Hepatic stellate cell (primary cell): Measurements from ENCODE around the gene MAML1.

Source experiments
- DNase-seq: peaks from one replicate; pipeline ENCODE4 v3.0.0; 2011; ENCODE audit warnings: low spot score

Gene MAML1

DNA sequence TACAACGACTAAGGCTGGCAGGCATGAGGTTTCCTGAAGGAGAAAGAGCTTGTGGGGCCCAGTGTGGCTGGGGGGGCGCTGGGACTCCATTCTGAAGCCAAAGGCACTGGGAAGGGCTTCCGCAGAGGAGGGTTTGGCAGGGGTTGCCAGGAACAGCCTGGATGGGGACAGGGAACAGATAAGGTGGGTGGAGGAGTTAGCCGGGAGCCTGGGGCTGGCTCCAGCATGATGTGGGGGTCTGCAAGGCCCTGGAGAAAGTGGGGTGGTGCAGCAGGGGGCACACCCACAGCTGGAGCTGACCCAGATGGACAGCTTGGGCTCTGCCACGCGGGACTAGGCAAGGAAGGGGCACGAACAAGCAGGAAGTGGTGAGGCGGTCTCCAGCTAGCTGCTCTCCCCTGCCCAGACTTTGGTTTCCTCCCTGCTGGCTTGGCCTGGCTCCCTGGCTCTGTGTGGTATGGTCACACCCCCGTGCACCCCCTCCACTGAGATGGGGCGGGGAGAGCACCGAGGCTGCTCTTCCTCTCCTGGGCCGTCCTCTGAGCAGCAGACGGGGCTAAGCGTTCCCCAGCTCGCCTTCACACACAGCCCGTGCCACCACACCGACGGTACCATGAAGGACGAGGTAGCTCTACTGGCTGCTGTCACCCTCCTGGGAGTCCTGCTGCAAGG is 61.0 kb downstream of the MAML1 start, which contains the start of gene LTC4S:
LTC4S (plus strand) TSS at position 519 of the 672 bp plus-strand sequence; CDS start at position 614, 95 bp downstream.
- no peak for DNase-seq

DNA sequence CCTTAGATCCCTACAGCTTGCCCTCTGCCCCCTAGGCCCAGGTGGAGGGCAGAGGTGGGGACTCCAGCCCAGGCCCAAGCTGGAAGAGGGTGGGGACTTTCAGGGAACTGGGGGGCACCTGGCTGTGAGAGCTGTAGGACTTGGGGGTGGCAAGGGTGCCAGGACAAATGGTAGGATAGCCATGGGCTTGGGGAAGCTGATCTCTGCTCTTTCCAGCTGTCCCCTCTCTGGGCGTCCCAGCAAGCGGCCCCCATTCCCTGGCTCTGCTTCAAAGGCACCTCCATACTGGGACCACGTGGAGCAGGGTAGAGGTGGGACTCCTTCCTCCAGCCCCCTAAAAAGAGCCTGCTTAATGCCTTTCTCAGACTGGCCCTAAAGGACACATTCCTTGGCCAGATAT is 61.5 kb downstream of the MAML1 start:
- DNase-seq: no peak

DNA sequence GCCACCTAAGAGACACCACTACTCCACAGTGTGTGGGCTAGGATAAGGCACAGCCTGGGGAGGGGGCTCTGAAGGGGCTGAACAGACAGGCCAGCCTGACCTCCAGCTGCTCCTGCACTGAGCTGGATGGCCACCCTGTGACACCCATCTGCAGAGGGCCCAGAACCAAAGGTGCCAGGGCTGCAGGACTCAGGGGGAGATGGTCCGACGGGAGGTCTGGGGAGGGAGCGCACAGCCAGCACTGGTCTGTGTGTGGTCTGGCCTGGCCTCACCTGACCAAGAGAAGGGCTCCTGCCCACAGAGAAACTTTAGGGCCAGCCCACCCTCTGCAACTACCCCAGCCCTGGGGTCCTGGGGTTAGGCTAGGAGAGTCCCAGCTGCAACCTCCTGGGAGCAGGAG is 62.0 kb downstream of the MAML1 start:
- DNase-seq: no peak

DNA sequence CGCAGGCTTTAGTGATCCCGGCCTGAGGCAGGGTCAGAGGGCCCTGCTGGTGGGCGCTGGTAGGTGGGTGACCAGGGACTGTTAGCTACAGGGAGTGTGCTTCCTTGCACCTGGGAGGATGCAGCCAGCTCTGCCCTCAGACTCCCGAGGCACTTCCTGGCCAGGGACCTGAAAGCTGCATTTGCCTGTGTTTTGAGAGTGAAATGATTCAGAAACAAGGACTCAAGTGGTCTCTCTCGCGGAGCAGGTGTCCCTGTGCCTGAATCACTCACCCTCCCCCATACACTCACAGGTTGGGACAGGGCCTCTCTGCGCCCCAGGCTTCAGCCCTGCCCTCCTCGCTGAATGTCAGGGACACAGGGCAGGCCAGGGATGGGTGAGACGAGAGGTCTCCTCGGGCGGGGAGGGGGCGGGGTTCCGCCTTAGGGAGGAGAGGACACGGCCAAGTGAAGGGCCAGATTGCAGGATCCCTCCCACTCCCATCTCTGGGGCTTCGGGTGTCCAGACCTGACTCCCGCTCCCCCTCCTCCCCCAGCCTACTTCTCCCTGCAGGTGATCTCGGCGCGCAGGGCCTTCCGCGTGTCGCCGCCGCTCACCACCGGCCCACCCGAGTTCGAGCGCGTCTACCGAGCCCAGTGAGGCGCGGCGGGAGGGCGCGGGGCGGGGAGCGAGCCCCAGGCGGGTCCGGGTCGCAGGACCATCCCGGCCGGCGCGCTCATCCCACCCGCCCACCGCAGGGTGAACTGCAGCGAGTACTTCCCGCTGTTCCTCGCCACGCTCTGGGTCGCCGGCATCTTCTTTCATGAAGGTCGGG is 62.6 kb downstream of the MAML1 start:
- no peak for DNase-seq

DNA sequence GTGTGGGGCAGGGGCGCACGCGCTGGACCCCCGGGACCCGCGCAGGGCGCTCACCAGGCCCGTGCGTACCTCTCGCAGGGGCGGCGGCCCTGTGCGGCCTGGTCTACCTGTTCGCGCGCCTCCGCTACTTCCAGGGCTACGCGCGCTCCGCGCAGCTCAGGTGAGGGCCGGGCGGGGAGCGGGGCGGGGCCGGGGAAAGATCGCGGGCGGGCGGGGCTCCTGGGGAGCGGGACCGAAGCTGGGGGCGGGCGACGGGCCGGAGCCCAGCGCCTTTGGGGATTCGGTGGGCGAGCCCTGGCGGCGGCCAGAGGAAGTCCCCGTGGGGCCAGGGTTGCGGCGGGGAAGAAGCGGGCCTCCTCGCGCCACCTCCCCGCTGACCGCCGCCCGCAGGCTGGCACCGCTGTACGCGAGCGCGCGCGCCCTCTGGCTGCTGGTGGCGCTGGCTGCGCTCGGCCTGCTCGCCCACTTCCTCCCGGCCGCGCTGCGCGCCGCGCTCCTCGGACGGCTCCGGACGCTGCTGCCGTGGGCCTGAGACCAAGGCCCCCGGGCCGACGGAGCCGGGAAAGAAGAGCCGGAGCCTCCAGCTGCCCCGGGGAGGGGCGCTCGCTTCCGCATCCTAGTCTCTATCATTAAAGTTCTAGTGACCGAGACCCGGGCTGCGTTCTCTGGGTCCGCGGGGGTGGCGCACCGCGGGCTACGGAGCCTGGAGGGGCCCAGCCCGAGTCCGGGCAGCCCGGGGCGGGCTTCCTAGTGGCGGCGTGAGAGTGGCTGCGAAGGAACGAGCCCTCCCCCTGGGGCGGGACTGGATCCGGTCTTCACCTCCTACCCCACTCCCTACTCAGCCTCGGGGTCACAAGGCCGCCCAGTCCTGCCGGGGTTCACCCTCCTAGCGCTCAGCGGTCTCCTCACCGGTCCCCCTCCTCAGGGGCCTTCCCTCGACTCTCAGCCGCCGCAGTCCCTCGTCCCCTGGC is 63.5 kb downstream of the MAML1 start:
- DNase-seq: peak; percentile 84

- DNase-seq: no peak
These were observed 64.4 kb downstream of the MAML1 start for GRCh38 chr5:179796877-179797608.

GRCh38 chr5:179797741-179798140 is 65.1 kb downstream of the MAML1 start:
- DNase-seq: no peak

DNA sequence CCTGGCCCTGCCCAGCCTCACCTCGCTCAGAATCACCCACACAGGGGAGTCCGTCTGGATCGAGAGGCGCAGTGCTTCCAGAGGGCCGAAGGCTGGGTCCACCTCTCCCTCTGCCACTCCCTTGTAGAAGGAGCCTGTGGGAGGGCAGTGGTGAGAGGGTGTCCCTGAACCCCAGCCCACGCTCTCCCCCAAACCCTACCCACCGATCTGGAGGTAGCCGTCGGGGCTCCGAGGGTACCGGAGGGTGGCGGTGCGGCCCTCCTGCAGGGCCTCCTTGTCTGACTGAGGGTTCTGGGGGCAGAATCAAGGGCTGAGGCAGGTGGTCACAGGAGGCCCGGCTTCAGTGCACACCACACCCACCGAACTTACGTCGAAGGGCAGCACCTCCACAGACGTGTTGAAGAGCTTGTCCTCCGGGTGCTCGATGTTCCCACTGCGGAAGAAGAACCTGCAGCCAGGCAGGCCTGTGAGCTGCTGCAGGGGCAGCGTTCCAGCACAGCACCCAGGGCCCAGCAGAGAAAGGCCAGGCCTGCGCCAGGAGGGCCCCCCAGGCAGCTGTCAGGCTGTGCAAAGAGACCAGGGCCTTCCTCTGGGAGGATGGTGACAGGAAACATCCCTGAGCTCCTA is 65.6 kb downstream of the MAML1 start:
- no peak for DNase-seq

GRCh38 chr5:179798771-179799643 is 66.4 kb downstream of the MAML1 start:
- DNase-seq: no peak

DNA sequence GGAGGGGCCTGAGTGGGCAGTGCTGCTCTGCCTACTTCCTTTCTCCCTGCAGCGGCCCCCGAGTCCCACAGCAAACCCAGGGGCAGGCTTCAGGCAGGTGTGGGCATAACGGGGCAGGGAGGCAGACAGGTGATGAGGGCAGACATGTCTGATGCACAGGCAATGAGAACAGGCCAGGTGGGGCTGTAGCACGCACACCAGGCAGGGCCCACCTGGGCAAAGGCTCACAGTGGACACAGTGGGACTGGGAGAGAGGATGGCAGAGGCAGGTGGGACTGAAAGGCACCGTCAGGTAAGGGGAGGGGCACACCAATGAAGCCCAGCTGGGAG is 67.0 kb downstream of the MAML1 start:
- DNase-seq: no peak

DNA sequence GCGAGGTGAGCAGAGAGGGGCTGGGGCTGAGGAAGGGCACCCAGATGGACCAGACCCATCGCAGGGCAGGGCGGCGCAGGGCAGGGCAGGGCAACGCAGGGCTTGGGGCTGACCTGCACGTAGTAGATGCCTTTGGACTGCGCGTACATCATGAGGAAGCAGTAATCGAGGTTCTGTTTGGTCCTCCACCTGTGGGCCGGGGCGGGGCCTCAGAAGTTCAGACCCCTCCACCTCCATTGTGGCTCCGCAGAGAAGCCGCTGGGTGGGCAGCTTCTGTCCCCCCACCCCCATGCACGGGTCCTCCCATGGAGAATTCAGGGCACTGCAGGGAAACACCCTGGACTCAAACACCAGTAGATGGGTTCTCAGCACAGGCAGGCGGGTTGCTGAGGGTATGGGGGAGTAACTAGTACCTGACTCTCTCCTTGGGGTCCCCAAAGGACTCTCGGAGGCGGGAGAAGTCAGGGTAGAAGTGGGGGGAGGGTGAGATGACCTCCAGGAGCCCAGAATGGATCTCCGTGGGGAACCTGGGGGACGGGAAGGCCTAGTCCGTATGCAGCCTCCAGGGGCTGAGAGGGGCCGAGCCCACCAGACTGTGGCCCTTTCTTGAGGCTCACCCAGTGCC is 67.6 kb downstream of the MAML1 start:
- no peak for DNase-seq

GRCh38 chr5:179800696-179801201 is 68.1 kb downstream of the MAML1 start:
- no peak for DNase-seq

DNA sequence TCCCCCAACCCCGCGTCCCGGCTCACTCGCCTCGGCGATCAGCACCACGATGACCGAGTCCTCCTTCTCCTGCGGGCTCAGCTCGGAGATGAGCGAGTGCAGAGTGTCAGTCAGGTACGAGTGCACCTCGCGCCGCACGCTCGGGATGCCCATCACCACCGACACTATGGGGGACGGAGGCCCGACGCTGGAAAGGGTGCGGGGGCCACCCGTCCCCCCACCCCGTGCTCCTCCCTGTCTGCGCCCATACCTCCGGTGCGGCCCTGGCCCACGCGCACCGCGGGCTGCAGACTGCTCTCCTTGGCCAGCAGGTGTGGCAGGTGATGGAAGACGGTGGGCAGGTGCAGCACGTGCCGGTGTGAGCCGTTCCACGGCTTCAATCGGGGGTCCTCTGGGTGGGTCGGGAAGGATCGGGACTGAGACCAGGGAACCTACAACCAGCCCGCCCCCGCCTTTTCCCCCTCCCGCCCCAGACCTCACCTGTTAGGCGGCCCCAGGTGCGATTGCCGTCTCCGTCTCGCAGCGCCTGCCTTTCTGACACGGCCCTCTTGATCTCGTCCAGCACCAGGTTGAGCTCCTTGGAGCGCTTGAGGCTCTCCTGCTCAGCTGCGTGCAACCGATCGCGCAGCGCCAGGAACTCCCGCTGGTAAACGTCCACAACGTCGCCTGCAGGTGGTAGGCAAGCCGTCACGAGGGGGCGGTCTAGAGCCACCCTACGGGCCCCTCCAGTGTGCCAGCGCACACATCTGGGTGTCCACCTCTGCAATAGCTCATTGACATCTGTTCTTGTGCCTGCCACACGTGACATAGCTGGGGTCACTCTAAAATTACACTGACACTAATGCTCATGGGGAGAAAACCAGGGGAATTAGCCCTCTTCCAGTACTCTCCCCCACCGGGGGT is 68.9 kb downstream of the MAML1 start:
- no peak for DNase-seq

DNA sequence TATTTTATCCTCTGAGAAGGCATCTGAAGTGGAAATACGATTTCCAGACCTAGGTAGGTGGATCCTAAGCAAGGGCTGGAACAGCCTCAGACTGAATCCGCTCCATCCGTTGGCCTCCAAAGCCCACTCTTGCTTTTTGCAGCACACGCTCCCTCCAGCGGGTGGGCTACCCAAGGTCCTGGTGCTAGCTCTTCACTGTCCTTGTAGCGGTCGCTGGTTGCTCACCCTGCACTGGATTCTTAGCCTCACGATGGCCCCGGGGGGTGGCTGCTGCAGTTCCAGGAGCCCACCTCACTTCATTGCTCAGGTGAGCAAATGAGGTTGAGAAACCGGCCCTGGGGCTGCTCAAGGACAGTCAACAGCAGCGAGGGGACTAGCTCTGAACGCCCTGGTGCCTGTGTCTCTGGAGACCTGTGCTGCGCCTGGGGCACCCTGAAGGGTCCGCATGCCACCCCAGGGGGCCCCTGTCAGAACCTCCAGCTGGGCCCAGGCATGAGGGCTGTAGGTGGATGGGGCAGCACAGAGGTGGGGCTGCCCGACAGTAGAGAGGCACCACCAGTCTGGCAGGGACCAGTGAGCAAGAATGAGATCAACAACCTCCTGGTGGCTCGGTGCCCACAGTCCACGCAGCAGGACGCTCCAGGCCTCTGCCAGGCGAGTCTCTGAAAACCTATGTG is 69.7 kb downstream of the MAML1 start:
- no peak for DNase-seq

DNA sequence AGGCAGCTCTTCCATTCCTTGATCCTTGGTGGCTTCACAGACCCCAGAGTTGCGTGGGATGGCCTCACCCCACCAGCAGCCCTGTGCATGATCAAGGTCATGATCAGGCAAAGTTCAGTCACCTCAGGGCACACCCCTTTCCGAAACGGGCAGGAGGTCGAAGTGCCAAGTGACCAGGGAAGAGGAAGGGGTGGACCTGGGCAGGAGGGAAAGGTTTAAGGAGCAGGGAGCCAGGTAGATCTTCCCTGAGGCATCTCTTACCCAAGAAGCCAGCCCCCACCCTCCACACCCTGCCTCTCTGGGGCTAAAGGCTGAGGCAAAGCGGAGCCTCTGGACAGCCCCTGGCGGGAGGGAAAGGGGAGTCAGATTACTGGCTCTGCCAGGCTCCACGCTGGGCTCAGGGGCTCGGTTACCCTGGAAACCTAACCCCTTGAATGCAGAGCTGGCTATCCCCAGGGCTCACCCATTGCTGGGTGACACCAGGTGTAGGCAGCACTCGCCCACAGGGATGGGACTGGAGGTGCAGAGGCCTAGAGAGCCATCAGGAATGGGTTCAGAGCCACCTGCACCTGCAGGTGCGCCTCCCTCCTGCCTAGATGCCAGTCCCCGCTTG is 70.4 kb downstream of the MAML1 start:
- DNase-seq: no peak

DNA sequence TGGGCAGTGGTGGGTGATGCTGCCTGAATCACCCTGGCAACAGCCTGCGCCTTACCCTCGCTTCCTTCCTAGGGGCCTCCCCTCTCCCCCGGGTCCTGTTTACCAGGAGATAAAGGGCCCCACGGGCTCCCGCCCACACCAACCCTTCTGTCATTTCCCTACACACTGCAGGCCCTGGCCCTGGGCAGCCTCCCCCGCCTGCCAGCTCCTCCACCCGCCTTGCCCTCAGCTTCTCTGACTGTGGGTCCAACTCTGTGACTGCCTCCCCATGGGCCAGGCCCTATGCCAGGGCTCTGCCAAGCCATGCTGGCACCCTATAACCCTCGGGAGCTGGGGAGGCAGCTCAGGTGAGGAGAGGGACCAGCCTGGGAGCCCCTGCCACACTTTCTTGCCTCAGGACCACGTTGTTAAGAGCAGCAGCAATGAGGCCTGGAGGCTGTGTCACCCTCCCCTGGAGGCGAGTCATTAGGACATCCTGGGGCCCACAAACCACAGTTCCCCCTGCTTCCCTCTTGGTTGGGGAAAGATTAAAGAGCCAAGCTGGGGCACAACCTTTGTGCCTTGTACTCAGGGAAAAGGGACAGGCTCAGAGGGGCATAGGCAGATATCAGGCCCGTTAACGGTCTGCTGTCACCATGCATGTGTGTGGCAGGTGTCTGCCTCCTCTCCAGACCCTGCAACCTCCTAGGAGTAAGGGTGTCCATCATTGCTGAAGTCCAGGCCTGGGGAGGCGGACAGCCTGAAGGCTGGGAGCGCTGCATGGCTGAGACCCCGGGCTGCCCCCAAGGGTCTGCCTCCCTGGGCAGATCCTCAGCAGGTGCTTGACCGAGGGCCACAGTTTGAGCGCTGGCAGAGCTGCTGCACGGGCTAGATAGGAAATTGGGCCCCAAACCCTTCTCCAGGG is 71.3 kb downstream of the MAML1 start:
- DNase-seq: no peak
